ENCODE results near the gene MRPL44.

Gene MRPL44

GRCh38 chr2:223979730-223980396, 22.6 kb downstream of the MRPL44 start:
- H3K9me3 ChIP-seq, result no peaks in the 10 kb centered on the region
- DNase-seq, result no peak
- no peak overlapping the region for H3K4me3 ChIP-seq (ENCODE audit: low read depth, low read length)
- H3K27me3 ChIP-seq, result peaks cover 1% of the 10 kb centered on the region; the same call in 1 of the 2 replicates
- no peaks in the 10 kb centered on the region for H3K4me1 ChIP-seq
- H3K36me3 ChIP-seq, result no peaks in the 10 kb centered on the region
- TF ChIP-seq CTCF (IDR thresholded peaks at IDR 0.05; ENCODE audit: low read depth, low read length), result no peak

- no peak overlapping the region for H3K4me3 ChIP-seq (ENCODE audit: low read depth, low read length)
- no peaks in the 10 kb centered on the region for H3K9me3 ChIP-seq
- no peaks in the 10 kb centered on the region for H3K4me1 ChIP-seq
- H3K36me3 ChIP-seq, result no peaks in the 10 kb centered on the region
- TF ChIP-seq CTCF (IDR thresholded peaks at IDR 0.05; ENCODE audit: low read depth, low read length), result no peak
- DNase-seq, result no peak
- peaks cover 2% of the 10 kb centered on the region; the same call in 1 of the 2 replicates for H3K27me3 ChIP-seq
Observed at GRCh38 chr2:223980397-223980735, 23.1 kb downstream of the MRPL44 start.

DNA sequence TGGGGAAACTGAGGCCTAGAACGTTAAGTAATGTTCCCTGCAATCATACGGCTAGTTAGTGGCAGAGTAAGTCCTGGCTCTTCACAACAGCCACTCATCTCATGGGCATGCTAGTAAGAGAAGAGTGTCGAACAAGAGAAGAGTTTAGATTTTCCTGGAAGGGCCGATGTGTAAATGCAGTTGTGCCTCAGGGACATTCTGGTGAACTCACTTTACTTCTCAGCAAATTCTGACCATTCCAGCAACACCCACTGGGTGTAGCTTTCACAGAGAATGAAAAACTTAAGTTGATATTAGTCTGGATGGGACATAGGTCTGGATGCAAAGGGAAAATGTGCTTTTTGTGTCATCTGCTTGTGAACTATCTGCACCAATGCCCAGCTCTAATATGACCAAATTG, 23.5 kb downstream of the MRPL44 start:
- no peaks in the 10 kb centered on the region for H3K36me3 ChIP-seq
- no peaks in the 10 kb centered on the region for H3K4me1 ChIP-seq
- no peaks in the 10 kb centered on the region for H3K9me3 ChIP-seq
- DNase-seq, result no peak
- TF ChIP-seq CTCF (IDR thresholded peaks at IDR 0.05; ENCODE audit: low read depth, low read length), result no peak
- no peak overlapping the region for H3K4me3 ChIP-seq (ENCODE audit: low read depth, low read length)
- H3K27me3 ChIP-seq, result peaks cover 5% of the 10 kb centered on the region

GRCh38 chr2:223981241-223981640, 24.0 kb downstream of the MRPL44 start:
- TF ChIP-seq CTCF (IDR thresholded peaks at IDR 0.05; ENCODE audit: low read depth, low read length), result no peak
- Histone ChIP-seq H3K9me3 (no peaks in the 10 kb centered on the region), H3K4me3 (ENCODE audit: low read depth, low read length) (no peak overlapping the region), H3K27me3 (peaks cover 8% of the 10 kb centered on the region), H3K36me3 (no peaks in the 10 kb centered on the region), H3K4me1 (no peaks in the 10 kb centered on the region)
- no peak for DNase-seq

DNA sequence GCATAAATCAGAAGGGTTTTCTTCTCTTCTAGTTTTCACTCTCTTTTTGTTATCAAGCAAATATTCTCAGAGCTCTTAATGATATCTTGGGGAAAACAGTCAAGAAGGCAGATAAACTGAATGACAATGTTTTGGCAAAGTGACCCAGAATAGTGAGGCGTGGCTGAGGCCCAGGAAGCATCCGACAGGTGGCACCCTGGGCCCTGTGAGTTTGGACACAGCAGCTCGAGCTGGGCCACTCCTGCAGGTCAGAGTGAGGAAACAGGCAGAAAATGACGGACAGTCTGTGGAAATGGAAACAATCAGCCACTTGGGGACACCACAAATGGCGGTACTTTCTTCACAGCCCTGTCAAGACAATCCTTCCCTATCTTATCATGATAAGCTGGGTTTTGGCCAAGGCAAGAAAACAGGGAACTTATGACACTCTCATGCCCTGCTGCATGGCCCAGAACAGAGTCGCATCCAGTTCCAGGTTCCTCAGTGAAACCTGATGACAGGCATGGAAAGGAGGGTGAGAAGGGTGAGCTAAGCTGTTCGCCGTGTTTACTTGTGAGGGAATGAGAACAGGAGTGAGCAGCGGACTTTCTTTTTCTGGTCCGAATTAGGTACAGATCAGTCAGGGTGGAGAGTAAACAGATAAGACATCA, 32.1 kb downstream of the MRPL44 start:
- DNase-seq, result no peak
- H3K36me3 ChIP-seq, result no peaks in the 10 kb centered on the region
- peak; percentile 32; the same call in 1 of the 2 replicates for TF ChIP-seq CTCF (IDR thresholded peaks at IDR 0.05; ENCODE audit: low read depth, low read length)
- no peaks in the 10 kb centered on the region for H3K9me3 ChIP-seq
- no peak overlapping the region for H3K4me3 ChIP-seq (ENCODE audit: low read depth, low read length)
- no peaks in the 10 kb centered on the region for H3K4me1 ChIP-seq
- peaks cover 20% of the 10 kb centered on the region for H3K27me3 ChIP-seq

- DNase-seq, result no peak
- H3K4me1 ChIP-seq, result no peaks in the 10 kb centered on the region
- no peaks in the 10 kb centered on the region for H3K36me3 ChIP-seq
- no peak overlapping the region for H3K4me3 ChIP-seq (ENCODE audit: low read depth, low read length)
- no peaks in the 10 kb centered on the region for H3K9me3 ChIP-seq
- peaks cover 19% of the 10 kb centered on the region for H3K27me3 ChIP-seq
- no peak for TF ChIP-seq CTCF (IDR thresholded peaks at IDR 0.05; ENCODE audit: low read depth, low read length)
Observed at GRCh38 chr2:223989856-223990232, 32.6 kb downstream of the MRPL44 start.

Measured in BE2C (cell line).